ENCODE data around the gene AFAP1L1. TPM values are rescaled to one million over a fixed set of nuclear protein-coding genes. Genes with fewer than 3 reads are reported as not detected.

Gene AFAP1L1
- total RNA-seq (2014; rRNA removed; shearing (Covaris generic)): 0.45 and 0.56 TPM in 2 replicates

GRCh38 chr5:149271716-149272563, at the start of gene AFAP1L1:
Gene AFAP1L1 (plus strand): TSS chr5:149271859. CDS start chr5:149271969, 110 bp downstream.
- Histone ChIP-seq H3K4me1 (no peaks in the 10 kb centered on the region), H3K27ac (no peak within 1 kb of the TSS), H3K9me3 (replicated peaks) (no peaks in the 10 kb centered on the region; the same call in 1 of the 2 replicates), H3K36me3 (no peaks in the 10 kb centered on the region), H3K27me3 (peaks cover 7% of the 10 kb centered on the region; the same call in 1 of the 2 replicates), H3K4me3 (peak within 1 kb of the TSS; percentile 56)
- DNase-seq: peak; percentile 35 to 50

- H3K4me1 ChIP-seq: no peaks in the 10 kb centered on the region
Measured at GRCh38 chr5:149223081-149223848, 48.4 kb upstream of the AFAP1L1 start.

GRCh38 chr5:149224282-149224681, 47.4 kb upstream of the AFAP1L1 start:
- DNase-seq: no peak
- no peaks in the 10 kb centered on the region for H3K27me3 ChIP-seq
- H3K4me1 ChIP-seq: peaks cover 10% of the 10 kb centered on the region; the same call in 1 of the 2 replicates
- no peak overlapping the region for H3K4me3 ChIP-seq
- no peaks in the 10 kb centered on the region for H3K9me3 ChIP-seq (replicated peaks)
- no peaks in the 10 kb centered on the region for H3K36me3 ChIP-seq
- H3K27ac ChIP-seq: no peak overlapping the region

More at GRCh38 chr5:149223081-149223848, 48.4 kb upstream of the AFAP1L1 start:
- Histone ChIP-seq H3K27ac (no peak overlapping the region), H3K27me3 (no peaks in the 10 kb centered on the region), H3K36me3 (no peaks in the 10 kb centered on the region), H3K9me3 (replicated peaks) (no peaks in the 10 kb centered on the region), H3K4me3 (no peak overlapping the region)
- no peak for DNase-seq

- H3K27ac ChIP-seq: no peak overlapping the region
Measured at GRCh38 chr5:149227168-149227826, 44.4 kb upstream of the AFAP1L1 start.

GRCh38 chr5:149228618-149229297, 42.9 kb upstream of the AFAP1L1 start:
- Histone ChIP-seq H3K9me3 (replicated peaks) (no peaks in the 10 kb centered on the region), H3K27ac (no peak overlapping the region; the same call in 1 of the 2 replicates), H3K36me3 (no peaks in the 10 kb centered on the region), H3K4me3 (no peak overlapping the region), H3K27me3 (no peaks in the 10 kb centered on the region), H3K4me1 (peaks cover 16% of the 10 kb centered on the region; the same call in 1 of the 2 replicates)
- peak; percentile 32 to 66 for DNase-seq

More at GRCh38 chr5:149227168-149227826, 44.4 kb upstream of the AFAP1L1 start:
- H3K36me3 ChIP-seq: no peaks in the 10 kb centered on the region
- peaks cover 16% of the 10 kb centered on the region; the same call in 1 of the 2 replicates for H3K4me1 ChIP-seq
- H3K9me3 ChIP-seq (replicated peaks): no peaks in the 10 kb centered on the region
- H3K27me3 ChIP-seq: no peaks in the 10 kb centered on the region
- no peak for DNase-seq
- no peak overlapping the region for H3K4me3 ChIP-seq

- DNase-seq: peak; percentile 16 to 50
Measured at GRCh38 chr5:149229298-149229937, 42.2 kb upstream of the AFAP1L1 start.

GRCh38 chr5:149235841-149236240, 35.8 kb upstream of the AFAP1L1 start:
- no peak overlapping the region for H3K4me3 ChIP-seq
- H3K4me1 ChIP-seq: no peaks in the 10 kb centered on the region
- no peak for DNase-seq
- peaks cover 15% of the 10 kb centered on the region for H3K27me3 ChIP-seq
- H3K27ac ChIP-seq: no peak overlapping the region
- no peaks in the 10 kb centered on the region for H3K9me3 ChIP-seq (replicated peaks)
- no peaks in the 10 kb centered on the region for H3K36me3 ChIP-seq

More at GRCh38 chr5:149229298-149229937, 42.2 kb upstream of the AFAP1L1 start:
- Histone ChIP-seq H3K36me3 (no peaks in the 10 kb centered on the region), H3K4me3 (no peak overlapping the region), H3K9me3 (replicated peaks) (no peaks in the 10 kb centered on the region), H3K27me3 (no peaks in the 10 kb centered on the region), H3K4me1 (peaks cover 16% of the 10 kb centered on the region; the same call in 1 of the 2 replicates), H3K27ac (no peak overlapping the region; the same call in 1 of the 2 replicates)

- H3K4me1 ChIP-seq: no peaks in the 10 kb centered on the region
- no peak overlapping the region for H3K4me3 ChIP-seq
- DNase-seq: no peak
- H3K36me3 ChIP-seq: no peaks in the 10 kb centered on the region
- no peak overlapping the region for H3K27ac ChIP-seq
- peaks cover 18% of the 10 kb centered on the region for H3K27me3 ChIP-seq
- no peaks in the 10 kb centered on the region for H3K9me3 ChIP-seq (replicated peaks)
Measured at GRCh38 chr5:149237662-149238061, 34.0 kb upstream of the AFAP1L1 start.

- DNase-seq: no peak
- no peaks in the 10 kb centered on the region for H3K4me1 ChIP-seq
- peaks cover 18% of the 10 kb centered on the region for H3K27me3 ChIP-seq
- H3K36me3 ChIP-seq: no peaks in the 10 kb centered on the region
- H3K9me3 ChIP-seq (replicated peaks): no peaks in the 10 kb centered on the region
- no peak overlapping the region for H3K4me3 ChIP-seq
- no peak overlapping the region for H3K27ac ChIP-seq
Measured at GRCh38 chr5:149238540-149238939, 33.1 kb upstream of the AFAP1L1 start.

GRCh38 chr5:149239917-149240316, 31.7 kb upstream of the AFAP1L1 start:
- Histone ChIP-seq H3K4me3 (no peak overlapping the region), H3K4me1 (no peaks in the 10 kb centered on the region), H3K36me3 (no peaks in the 10 kb centered on the region), H3K9me3 (replicated peaks) (no peaks in the 10 kb centered on the region), H3K27me3 (peaks cover 18% of the 10 kb centered on the region), H3K27ac (no peak overlapping the region)
- no peak for DNase-seq

GRCh38 chr5:149240354-149240998, 31.2 kb upstream of the AFAP1L1 start:
- DNase-seq: no peak
- Histone ChIP-seq H3K36me3 (no peaks in the 10 kb centered on the region), H3K27me3 (peaks cover 18% of the 10 kb centered on the region), H3K27ac (no peak overlapping the region), H3K4me1 (no peaks in the 10 kb centered on the region), H3K4me3 (no peak overlapping the region), H3K9me3 (replicated peaks) (no peaks in the 10 kb centered on the region)

- Histone ChIP-seq H3K36me3 (no peaks in the 10 kb centered on the region), H3K4me3 (no peak overlapping the region), H3K27ac (no peak overlapping the region), H3K27me3 (peaks cover 18% of the 10 kb centered on the region), H3K4me1 (no peaks in the 10 kb centered on the region), H3K9me3 (replicated peaks) (0 out of 2 replicates have a peak, but pooled peaks cover 3% of the 10 kb centered on the region)
- no peak for DNase-seq
Measured at GRCh38 chr5:149242339-149242738, 29.3 kb upstream of the AFAP1L1 start.

GRCh38 chr5:149246906-149247305, 24.8 kb upstream of the AFAP1L1 start:
- Histone ChIP-seq H3K27ac (no peak overlapping the region), H3K27me3 (no peaks in the 10 kb centered on the region; the same call in 1 of the 2 replicates), H3K4me1 (no peaks in the 10 kb centered on the region), H3K4me3 (no peak overlapping the region), H3K36me3 (no peaks in the 10 kb centered on the region), H3K9me3 (replicated peaks) (0 out of 2 replicates have a peak, but pooled peaks cover 3% of the 10 kb centered on the region)
- DNase-seq: no peak
